GM20431 (cell line): ENCODE data around the gene MT4.

Experiments
- in situ Hi-C: fragments of 300-500 bp; cut with MseI, MboI; formaldehyde crosslinking; loops from one replicate; pipeline ENCODE4 v1.15.0; 2020; ENCODE audit warnings: low sequenced_read_pairs; ENCODE audit not compliant: unreplicated experiment

Gene MT4

DNA sequence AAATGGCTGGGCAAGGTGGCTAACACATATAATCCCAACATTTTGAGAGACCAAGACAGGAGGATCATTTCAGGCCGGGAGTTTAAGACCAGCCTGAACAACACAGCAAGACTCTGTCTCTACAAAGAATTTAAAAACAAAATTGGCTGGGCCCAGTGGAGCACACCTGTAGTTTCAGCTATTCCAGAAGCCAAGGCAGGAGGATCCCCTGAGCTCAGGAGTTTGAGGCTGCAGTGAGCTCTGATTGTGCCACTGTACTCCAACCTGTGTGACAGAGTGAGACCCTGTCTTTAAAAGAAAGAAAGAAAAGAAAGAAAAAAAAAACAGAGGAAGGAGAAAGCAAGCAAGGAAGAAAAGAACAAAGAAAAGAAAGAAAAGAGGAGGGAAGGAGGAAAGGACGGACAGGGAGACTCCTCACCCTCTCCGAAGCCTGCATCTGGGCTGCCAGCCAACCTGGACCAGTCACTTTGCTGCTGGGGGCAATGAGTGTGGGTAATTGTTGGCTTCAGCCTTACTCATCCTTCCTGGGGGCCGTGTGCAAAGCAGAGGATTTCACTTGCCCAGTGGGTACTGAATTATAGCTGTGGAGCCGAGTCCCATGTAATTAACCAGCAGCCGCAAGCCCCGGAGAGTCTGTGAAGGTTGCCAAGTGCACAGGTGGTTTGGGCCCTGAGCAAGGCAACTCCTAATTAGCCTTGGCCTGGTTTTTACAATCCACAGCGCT, 6.7 kb upstream of the MT4 start:
- in situ Hi-C loops, result no loop called here

DNA sequence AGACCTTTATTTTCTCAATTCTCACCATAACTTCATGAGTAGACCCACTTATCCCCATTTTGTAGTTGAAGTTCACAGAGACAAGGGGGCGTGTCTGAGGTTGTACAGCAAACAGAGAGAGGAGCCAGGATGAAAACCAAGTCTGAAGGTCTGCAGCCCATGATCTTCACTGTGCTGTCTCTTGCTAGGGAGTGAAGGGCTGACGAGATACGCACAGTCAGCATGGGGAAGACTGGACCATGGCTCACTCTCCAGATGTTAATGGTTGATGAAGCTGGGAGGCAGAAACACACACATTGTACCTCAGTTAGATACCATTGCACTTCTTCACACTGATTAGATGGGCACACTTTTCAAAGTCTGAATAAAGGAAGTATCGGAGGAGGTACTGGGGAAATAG, 5.8 kb upstream of the MT4 start:
- in situ Hi-C loops, result no loop called here

DNA sequence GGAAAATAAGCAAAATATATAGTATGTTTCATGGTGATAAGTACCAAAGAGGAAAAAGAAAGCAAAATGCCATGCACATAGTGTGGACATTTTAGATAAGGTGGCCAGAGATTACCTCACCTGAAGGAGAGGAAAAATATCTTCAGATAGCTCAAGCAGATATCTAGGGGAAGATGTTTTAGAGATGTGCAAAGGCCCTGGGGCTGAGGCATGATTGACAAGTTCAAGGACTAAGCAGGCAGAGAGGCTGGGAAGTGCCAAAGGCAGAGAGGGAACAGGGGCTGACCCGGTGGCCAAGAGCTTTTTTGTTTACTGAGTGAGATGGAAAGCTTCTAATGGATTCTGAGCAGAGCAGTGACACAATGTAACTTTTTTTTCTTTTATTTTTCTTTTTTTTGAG, 4.4 kb upstream of the MT4 start:
- in situ Hi-C loops, result no loop called here

- in situ Hi-C loops, result no loop called here
These were observed 3.7 kb upstream of the MT4 start for GRCh38 chr16:56561126-56561525.

- in situ Hi-C loops, result no loop called here
These were observed 5.1 kb downstream of the MT4 start for GRCh38 chr16:56569971-56570370.

GRCh38 chr16:56571525-56571924, 6.7 kb downstream of the MT4 start:
- in situ Hi-C loops, result no loop called here

GRCh38 chr16:56574625-56575024, 9.8 kb downstream of the MT4 start:
- in situ Hi-C loops, result no loop called here

DNA sequence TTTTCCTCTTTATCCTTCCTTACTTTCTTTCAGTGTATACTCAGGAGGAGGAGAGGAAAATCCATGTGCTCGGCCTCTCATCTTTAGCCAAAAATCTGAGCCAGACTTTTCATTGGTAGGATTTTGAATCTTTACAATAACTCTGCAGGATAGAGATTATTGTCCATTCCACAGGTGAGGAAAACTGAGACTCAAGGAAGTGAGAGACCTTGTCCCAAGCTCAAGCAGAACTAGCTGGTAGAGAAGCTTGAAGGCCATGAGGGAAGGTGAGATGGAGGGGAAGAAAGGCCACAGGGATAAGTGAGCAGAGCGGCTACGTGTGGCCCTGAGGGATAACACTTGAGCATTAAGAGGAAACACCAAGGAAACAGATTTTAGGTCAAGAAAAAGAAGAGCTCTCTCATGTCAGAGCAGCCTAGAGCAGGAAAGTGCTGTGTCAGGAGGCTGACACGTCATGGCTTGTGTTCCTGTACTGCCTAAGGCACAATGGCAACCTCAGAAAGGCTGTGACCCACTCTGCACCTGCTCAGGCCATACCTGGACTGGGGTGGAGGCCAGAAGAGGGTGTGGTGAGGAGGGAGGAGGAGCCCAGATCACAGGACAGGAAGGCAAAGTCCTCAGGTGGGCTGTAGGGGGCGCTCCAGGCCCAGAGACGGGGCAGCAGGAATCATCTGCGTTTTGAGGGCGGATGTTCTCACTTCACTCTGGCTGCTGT, 11.9 kb downstream of the MT4 start:
- in situ Hi-C loops, result no loop called here

DNA sequence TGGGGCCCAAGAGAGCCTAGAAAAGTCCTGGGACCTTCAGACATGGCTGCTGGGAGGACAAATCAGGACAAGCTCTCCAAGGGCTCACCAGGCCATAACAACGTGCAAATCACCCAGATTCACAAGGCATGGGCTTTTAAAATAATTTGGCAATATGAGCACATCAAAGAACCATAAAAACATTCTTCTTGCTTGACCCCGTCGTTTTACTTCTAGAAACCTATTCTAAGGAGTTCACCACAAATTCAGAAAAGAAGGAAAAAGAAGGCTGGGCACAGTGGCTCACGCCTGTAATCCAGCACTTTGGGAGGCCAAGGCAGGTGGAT, 12.4 kb downstream of the MT4 start:
- in situ Hi-C loops, result no loop called here

GRCh38 chr16:56580391-56581048, 15.6 kb downstream of the MT4 start:
- in situ Hi-C loops, result loop anchor here (5.0 kb wide), 1 partner anchor 117 kb away; no protein-coding TSS in a partner anchor

- in situ Hi-C loops, result loop anchor here (5.0 kb wide), 1 partner anchor 114 kb away; no protein-coding TSS in a partner anchor
These were observed 18.0 kb downstream of the MT4 start for GRCh38 chr16:56582911-56583310.

DNA sequence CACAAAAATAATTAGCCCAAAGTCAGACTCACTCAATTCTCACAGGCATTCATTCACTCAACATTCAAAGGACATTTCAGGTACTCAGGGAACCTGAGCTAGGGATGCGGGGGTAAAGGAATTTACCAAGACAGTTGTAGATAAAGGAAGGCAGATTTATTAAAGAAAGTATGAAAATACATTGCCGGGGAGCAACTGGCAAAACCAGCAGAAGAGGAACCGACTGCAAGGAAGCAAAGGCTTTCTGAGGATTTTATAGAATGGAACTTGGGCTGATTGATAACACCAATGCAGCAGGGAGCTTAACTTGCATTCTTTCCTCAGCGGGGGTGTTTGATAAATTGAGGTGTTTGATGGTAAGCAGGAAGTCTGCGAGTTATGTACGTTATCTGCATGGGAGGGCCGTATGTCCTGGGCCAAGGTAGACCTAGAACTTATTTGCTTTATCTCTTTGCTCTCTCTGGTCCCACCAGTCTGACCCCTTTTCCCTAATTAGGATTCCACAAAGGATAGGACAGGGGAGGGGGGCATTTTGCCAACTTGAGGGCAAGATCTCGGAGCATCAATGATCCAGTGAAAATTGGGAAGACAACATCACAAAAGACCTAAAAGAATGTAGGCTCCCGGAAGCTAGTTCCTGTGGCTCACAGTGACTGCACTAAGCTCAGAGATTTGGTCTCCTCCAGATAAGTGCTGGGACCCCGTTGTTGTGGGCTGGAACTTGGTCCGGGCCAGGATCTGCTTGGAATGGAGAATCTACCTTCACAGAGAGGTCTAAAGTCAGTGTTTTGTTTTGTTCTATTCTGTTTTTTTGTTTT, 18.7 kb downstream of the MT4 start:
- in situ Hi-C loops, result loop anchor here (5.0 kb wide), 1 partner anchor 114 kb away; no protein-coding TSS in a partner anchor

GRCh38 chr16:56584276-56584675, 19.4 kb downstream of the MT4 start:
- in situ Hi-C loops, result loop anchor here (5.0 kb wide), 1 partner anchor 113 kb away; no protein-coding TSS in a partner anchor

GRCh38 chr16:56588781-56589140, 23.9 kb downstream of the MT4 start:
- in situ Hi-C loops, result no loop called here

DNA sequence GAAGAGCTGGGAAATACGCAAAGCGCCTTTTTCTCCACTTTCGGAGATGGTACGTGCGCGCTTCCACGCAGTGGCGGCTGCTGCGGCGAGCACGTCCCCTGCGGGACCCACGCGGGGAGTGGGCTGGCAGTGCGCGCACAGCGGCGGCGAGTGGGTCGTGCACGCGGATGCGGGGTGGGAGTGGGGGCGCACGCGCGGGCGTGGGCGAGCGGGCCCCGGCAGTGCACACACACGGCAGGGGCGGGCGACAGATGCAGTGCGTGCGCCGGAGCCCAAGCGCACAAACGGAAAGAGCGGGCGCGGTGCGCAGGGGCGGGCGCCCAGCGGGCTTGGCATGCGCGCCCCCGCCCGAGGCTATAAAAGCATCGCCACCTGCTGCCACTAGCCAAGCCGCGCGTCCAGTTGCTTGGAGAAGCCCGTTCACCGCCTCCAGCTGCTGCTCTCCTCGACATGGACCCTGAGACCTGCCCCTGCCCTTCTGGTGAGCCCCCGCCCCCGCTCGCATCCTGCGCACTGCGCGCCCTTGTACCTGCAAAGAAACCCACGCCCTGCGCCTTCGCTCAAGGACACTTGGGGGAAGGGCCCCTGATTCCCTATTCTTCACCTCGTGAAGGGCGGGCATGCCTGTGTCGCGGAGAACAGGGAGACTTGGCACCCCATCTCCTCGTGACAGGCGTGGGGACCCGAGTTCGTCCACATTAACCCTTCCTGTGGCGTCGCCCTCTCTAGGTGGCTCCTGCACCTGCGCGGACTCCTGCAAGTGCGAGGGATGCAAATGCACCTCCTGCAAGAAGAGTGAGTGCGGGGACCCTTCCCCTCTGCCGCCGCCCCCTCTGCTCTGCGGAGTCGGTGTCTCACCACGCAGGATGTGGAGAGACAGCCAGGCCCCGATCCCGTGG, 24.5 kb downstream of the MT4 start, which contains the start of gene MT3:
TSS of gene MT3 (plus strand) at position 388 of the 899 bp plus-strand sequence. CDS start at position 451, 63 bp downstream.
- in situ Hi-C loops, result no loop called here

GRCh38 chr16:56591377-56592060, 26.6 kb downstream of the MT4 start:
- in situ Hi-C loops, result no loop called here

DNA sequence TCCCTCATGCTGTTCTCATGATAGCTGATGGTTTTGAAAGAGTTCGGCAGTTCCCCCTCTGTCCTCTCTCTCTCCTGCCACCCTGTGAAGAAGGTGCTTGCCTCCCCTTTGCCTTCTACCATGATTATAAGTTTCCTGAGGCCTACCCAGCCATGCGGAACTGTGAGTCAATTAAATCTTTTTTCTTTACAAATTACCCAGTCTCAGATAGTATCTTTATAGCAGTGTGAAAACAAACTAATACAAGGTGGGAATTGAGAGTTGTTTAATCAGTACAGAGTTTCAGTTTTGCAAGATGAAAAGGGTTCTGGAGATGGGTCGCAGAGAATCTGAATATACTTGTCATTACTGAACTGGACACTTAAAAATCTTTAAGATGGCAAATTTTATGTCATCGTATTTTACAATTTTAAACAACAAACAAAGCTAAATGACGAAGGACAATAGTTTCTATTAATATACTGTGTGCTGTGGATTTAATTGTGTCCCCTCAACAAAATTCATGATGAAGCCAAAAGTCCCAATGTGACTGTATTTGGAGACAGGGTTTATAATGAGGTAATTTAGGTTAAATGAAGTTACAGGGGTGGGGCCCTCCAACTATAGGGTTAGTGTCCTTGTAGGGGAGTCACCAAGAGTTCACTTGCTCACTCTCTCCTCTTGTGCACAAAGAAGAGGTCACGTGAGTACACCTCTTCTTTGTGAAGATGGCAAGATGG, 28.9 kb downstream of the MT4 start:
- in situ Hi-C loops, result no loop called here

- in situ Hi-C loops, result no loop called here
These were observed 29.4 kb downstream of the MT4 start for GRCh38 chr16:56594292-56594619.
